Activated naive CD8-positive, alpha-beta T cell treated with anti-CD3 and anti-CD28 coated beads for 36 hours (primary cell): ENCODE data around the gene CDH22. TPM values are rescaled to one million over a fixed set of nuclear protein-coding genes. Genes with fewer than 3 reads are reported as not detected.

Experiments
- DNase-seq: peaks from one replicate; pipeline ENCODE4 v3.0.0; 2021
- H3K27ac Mint-ChIP-seq: one replicate; pipeline ENCODE4 v1.8.0; 2022; ENCODE audit warnings: mild to moderate bottlenecking, moderate library complexity, mixed read lengths
- H3K27me3 Mint-ChIP-seq: one replicate; pipeline ENCODE4 v1.8.0; 2022; ENCODE audit warnings: mild to moderate bottlenecking, mixed read lengths
- H3K36me3 Mint-ChIP-seq: one replicate; pipeline ENCODE4 v1.8.0; 2021; ENCODE audit warnings: mild to moderate bottlenecking, mixed read lengths
- H3K4me1 Mint-ChIP-seq: one replicate; pipeline ENCODE4 v1.8.0; 2021; ENCODE audit warnings: mixed read lengths
- H3K4me3 Mint-ChIP-seq: one replicate; pipeline ENCODE4 v1.8.0; 2022; ENCODE audit warnings: mild to moderate bottlenecking, moderate library complexity, mixed read lengths
- H3K9me3 Mint-ChIP-seq: one replicate; pipeline ENCODE4 v1.8.0; 2022; ENCODE audit warnings: mixed read lengths
- total RNA-seq, 2 experiments: library from RNA; stranded (reverse); gene quantifications; one replicate each; pipeline ENCODE4 v1.2.3, GENCODE V29; 2021

Gene CDH22
- total RNA-seq, 2 experiments from 2014 or later = 0.12 TPM; not detected in 1

DNA sequence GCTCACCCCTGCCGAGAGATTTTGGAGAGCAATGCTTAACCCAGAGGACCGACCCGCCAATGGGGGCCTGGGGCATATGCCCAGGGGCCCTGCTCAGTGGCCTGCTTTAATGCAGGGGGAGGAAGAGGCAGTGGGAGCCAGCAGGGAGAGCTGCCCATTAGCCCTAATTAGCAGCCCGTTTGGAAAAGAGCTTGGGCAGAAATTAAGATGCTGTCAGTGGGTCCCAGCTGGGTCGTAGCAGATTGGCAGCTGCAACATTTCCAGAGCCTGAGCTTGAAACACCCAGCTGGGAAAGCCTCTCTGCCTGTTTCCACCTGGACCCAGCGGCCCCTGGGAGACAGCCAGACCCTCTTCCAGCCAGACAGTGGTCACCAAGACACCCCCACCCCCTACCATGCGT, 150.7 kb downstream of the CDH22 start:
- no peaks in the 10 kb centered on the region for H3K4me1 Mint-ChIP-seq
- DNase-seq = no peak
- H3K9me3 Mint-ChIP-seq = no peaks in the 10 kb centered on the region
- H3K36me3 Mint-ChIP-seq = no peaks in the 10 kb centered on the region
- H3K4me3 Mint-ChIP-seq = no peak overlapping the region
- H3K27ac Mint-ChIP-seq = no peak overlapping the region
- H3K27me3 Mint-ChIP-seq = peaks cover 8% of the 10 kb centered on the region

DNA sequence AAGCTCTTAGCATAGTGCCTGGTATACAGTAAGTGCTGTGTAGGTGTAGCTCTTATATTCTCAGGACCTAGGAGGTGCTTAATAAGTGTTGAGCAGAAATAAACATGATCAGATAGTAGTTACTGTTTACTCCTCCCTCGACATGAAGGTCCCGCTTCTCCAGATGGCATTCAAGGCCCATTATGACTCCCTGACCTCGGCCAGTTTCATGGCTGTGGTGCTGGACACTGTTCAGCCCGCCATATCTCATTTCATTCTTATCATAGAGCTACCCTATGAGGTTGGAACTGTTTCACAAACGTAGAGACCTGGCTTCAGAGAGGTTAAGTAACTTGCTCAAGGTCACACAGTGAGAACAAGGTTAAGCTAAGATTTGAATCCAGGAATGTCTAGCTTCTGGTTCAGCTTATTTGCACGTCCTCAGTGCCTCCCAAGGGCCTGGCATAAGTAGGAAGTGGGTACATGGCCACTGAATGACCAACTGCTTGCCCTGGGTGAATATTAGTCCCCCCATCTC, 151.2 kb downstream of the CDH22 start:
- Mint-ChIP-seq H3K36me3 (no peaks in the 10 kb centered on the region), H3K4me3 (no peak overlapping the region), H3K27me3 (peaks cover 8% of the 10 kb centered on the region), H3K4me1 (no peaks in the 10 kb centered on the region), H3K9me3 (no peaks in the 10 kb centered on the region), H3K27ac (no peak overlapping the region)
- no peak for DNase-seq

DNA sequence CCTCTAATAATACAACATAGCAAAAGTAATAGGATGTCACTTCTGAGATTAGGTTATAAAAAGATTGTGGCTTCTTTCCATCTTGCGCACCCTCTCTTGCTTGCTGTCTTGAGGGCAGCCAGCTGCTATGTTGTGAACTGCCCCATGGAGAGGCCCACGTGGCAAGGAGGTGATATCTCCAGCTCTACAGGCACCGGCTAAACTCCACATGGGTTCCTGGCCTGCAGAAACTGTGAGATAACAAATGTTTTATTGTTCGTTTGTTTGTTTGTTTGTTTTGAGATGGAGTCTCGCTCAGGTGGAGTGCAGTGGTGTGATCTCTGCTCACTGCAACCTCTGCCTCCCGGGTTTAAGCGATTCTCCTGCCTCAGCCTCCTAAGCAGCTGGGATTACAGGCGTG, 152.2 kb downstream of the CDH22 start:
- Mint-ChIP-seq H3K4me1 (no peaks in the 10 kb centered on the region), H3K4me3 (no peak overlapping the region), H3K27me3 (peaks cover 8% of the 10 kb centered on the region), H3K36me3 (no peaks in the 10 kb centered on the region), H3K27ac (no peak overlapping the region), H3K9me3 (no peaks in the 10 kb centered on the region)
- no peak for DNase-seq

DNA sequence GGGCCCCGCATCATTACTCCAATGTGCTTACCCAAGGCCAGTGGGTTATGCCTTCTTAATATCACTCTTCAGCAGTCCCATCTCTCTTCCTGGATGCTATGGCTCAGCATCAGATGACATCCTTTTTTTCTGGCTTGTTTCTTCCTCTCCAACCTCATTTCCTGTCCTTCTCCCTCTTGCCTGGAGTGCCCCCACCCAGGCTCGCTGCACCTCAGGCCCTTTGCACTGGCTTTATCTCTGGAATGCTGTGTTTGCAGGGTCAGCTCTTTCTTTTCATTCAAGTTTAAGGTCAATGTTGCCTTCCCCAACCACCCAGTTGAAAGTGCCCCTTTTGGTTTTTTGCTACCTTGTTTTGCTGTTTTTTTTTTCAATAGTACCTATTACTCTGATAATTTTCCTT, 153.5 kb downstream of the CDH22 start:
- no peak for DNase-seq
- Mint-ChIP-seq H3K9me3 (no peaks in the 10 kb centered on the region), H3K4me1 (no peaks in the 10 kb centered on the region), H3K36me3 (no peaks in the 10 kb centered on the region), H3K4me3 (no peak overlapping the region), H3K27me3 (peaks cover 8% of the 10 kb centered on the region), H3K27ac (no peak overlapping the region)

DNA sequence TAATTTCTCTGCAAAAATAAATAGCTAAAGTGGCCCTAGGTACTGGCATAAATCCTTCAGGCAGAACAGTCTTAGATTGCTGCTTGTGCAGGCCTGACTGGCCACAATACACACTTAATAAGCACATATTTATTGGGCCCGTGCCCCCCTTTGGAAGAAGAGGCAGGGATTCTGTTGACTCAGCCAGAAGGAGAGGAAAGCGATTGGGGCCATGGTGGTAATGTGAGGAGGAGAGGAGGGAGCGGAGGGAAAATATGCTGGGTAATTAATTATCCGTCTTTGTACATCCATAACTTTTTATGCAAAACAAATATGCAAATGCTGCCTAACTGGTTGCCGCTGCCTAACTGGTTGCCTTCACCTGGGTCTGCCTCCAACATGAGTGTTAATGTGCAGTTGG, 154.0 kb downstream of the CDH22 start:
- H3K27me3 Mint-ChIP-seq = peaks cover 8% of the 10 kb centered on the region
- no peak for DNase-seq
- no peak overlapping the region for H3K27ac Mint-ChIP-seq
- no peaks in the 10 kb centered on the region for H3K36me3 Mint-ChIP-seq
- no peak overlapping the region for H3K4me3 Mint-ChIP-seq
- no peaks in the 10 kb centered on the region for H3K4me1 Mint-ChIP-seq
- H3K9me3 Mint-ChIP-seq = no peaks in the 10 kb centered on the region

DNA sequence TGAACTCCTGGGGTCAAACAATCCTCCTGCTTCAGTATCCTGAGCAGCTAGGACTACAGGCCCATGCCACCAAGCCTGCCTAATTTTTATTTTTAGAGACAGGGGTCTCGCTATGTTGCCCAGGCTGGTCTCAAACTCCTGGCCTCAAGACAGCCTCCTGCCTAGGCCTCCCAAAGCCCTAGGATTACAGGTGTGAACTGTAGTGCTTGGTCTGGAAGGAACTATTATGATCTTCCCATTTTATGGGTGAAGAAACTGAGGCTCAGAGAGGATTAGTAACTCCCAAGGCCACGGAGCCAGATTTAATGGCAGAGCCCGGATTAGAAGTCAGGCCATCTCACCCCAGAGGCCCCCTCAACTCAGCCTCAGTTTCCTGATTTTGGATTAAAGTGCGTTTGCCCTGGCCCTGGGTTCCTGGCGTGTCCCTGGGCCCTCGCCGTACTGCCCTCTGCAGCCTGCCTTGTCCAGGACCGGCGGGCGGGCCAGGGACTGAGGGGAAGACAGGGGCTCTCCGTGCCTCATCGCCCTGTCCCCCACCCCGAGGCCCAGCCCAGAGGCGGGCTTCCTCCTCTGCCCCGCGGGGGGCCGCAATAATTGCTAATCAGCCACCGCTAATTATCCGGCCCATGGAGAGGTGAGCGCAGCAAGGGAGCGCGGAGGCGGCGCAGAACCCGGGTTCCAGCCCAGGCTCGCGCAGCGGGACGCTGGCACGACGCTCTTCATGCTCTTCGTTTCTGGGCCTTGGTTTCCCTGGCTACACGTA, 155.3 kb downstream of the CDH22 start:
- no peak for DNase-seq
- Mint-ChIP-seq H3K27ac (no peak overlapping the region), H3K27me3 (peaks cover 8% of the 10 kb centered on the region), H3K36me3 (no peaks in the 10 kb centered on the region), H3K4me3 (no peak overlapping the region), H3K9me3 (no peaks in the 10 kb centered on the region), H3K4me1 (no peaks in the 10 kb centered on the region)

DNA sequence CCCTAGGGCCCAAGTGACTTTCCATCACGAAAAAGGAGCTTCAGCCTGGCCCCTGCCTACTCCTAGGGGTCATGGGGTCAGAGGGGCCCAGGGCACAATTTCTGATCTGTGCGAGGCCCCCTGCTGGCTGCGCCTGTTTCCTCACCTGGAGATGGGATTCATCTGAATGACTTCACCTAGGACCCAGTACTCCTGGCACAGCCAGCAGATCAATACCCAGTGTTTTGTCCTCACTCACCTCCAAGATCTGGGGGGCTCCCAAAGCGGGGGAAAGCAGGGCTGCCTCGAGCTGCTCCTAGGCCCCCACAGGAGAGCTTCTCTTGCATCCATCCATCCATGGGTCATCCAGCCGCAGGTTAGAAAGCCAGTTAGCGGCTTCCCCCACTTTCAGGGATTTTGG, 156.4 kb downstream of the CDH22 start:
- no peaks in the 10 kb centered on the region for H3K9me3 Mint-ChIP-seq
- peak; percentile 21 for DNase-seq
- no peaks in the 10 kb centered on the region for H3K36me3 Mint-ChIP-seq
- H3K27me3 Mint-ChIP-seq = peaks cover 8% of the 10 kb centered on the region
- H3K4me1 Mint-ChIP-seq = no peaks in the 10 kb centered on the region
- no peak overlapping the region for H3K4me3 Mint-ChIP-seq
- H3K27ac Mint-ChIP-seq = no peak overlapping the region

- Mint-ChIP-seq H3K27me3 (peaks cover 8% of the 10 kb centered on the region), H3K4me1 (no peaks in the 10 kb centered on the region), H3K36me3 (no peaks in the 10 kb centered on the region)
Measured at GRCh38 chr20:46150943-46151342, 157.4 kb downstream of the CDH22 start.

DNA sequence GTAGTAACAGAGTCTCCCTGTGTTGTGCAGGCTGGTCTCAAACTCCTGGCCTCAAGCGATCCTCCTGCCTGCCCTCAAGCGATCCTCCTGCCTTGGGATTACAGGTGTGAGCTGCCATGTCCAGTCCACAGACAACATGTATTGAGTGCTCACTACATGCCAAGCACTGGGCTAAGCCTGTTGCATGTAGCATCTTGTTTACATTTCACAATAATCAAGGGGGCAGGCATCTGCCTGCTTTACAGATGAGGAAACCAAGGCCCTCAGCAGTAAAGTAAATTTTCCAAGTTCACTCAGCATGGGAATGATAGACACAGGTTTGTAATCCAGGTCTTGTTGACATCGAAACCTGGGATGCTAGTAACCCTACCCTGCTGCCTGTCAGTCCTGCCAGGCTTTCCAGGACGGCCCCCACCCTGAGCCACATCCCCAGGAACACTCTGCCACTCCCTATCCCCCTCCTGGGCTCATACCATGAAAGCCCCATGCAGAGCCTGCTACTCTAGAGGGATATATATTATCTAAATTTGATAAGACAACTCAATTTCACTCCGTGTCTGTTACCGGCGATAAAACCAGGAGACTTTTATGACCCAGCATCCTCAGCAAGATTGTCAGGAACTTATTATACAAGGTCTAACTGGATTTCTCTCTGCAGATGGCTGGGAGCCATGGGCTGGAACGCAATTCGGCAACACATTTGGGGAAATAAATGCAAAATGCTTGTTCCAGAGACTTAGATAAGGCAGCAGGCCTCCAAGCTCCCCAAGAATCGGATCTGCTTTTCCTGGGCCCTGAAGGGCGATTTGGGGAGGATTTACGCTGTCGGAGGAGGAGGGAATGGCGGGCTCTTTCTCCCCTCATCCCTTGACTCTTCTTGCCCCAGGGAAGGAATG, 159.7 kb downstream of the CDH22 start:
- Mint-ChIP-seq H3K27ac (no peak overlapping the region), H3K4me1 (no peaks in the 10 kb centered on the region), H3K36me3 (no peaks in the 10 kb centered on the region), H3K4me3 (no peak overlapping the region), H3K9me3 (no peaks in the 10 kb centered on the region), H3K27me3 (peaks cover under 1% of the 10 kb centered on the region)
- DNase-seq = no peak

More at GRCh38 chr20:46150943-46151342, 157.4 kb downstream of the CDH22 start:
- no peaks in the 10 kb centered on the region for H3K9me3 Mint-ChIP-seq
- no peak for DNase-seq
- H3K27ac Mint-ChIP-seq = no peak overlapping the region
- H3K4me3 Mint-ChIP-seq = no peak overlapping the region

- peaks cover 19% of the 10 kb centered on the region for H3K27me3 Mint-ChIP-seq
- H3K27ac Mint-ChIP-seq = no peak overlapping the region
- DNase-seq = no peak
- no peaks in the 10 kb centered on the region for H3K9me3 Mint-ChIP-seq
- H3K4me1 Mint-ChIP-seq = no peaks in the 10 kb centered on the region
- no peak overlapping the region for H3K4me3 Mint-ChIP-seq
- H3K36me3 Mint-ChIP-seq = no peaks in the 10 kb centered on the region
Measured at GRCh38 chr20:46145713-46146112, 162.6 kb downstream of the CDH22 start.

DNA sequence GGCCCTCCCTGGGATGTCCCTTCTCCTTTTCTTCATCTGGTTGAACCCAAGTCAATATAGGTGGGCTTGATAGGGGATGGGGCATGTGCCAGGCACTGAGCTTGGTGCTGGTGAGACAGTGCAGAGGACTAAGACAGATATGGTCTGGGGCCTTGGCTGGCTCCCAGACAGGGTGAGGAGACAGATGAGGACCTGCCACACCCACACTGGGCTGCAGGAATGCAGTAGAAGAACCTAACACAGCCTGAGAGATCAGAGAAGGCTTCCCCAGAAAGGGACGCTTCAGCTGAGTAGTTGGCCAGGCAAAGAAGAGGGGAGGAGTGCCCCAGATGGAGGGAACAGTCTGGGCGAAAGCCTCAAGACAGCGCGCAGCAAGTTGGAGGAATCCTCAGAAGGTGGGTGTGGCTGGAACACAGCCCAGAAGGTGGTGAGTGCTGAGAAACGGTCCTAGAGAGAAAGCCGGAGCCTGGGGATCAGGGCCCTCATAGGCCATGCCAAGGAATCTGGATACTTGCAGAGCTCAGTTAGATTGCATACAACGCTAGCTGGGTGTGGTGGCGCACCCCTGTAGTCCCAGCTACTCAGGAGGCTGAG, 163.8 kb downstream of the CDH22 start:
- Mint-ChIP-seq H3K4me1 (no peaks in the 10 kb centered on the region), H3K27me3 (peaks cover 19% of the 10 kb centered on the region)

DNA sequence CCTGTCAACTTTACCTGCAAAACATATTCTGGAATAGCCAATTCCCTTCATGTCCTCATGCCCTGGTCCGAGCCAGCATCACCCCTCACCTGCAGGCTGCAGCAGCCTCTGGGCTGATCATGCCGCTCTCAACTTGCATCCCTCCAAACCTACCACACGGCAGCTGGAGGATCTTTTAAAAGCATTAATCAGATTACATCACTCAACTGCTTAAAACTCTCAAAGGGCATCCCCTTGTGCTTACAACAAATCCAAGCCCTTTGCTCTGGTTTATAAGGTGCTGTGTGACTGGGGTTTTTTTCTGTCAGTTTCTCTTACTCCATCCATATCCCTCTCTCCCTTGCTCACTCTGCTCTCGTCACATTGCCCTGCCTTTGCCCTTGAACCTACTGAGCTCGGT, 166.2 kb downstream of the CDH22 start:
- Mint-ChIP-seq H3K4me3 (no peak overlapping the region), H3K36me3 (no peaks in the 10 kb centered on the region), H3K4me1 (no peaks in the 10 kb centered on the region), H3K27me3 (peaks cover 28% of the 10 kb centered on the region), H3K9me3 (no peaks in the 10 kb centered on the region), H3K27ac (no peak overlapping the region)
- DNase-seq = no peak

More for the DNA sequence above, 163.8 kb downstream of the CDH22 start:
- H3K4me3 Mint-ChIP-seq = no peak overlapping the region
- H3K9me3 Mint-ChIP-seq = no peaks in the 10 kb centered on the region
- no peaks in the 10 kb centered on the region for H3K36me3 Mint-ChIP-seq
- H3K27ac Mint-ChIP-seq = no peak overlapping the region
- no peak for DNase-seq

DNA sequence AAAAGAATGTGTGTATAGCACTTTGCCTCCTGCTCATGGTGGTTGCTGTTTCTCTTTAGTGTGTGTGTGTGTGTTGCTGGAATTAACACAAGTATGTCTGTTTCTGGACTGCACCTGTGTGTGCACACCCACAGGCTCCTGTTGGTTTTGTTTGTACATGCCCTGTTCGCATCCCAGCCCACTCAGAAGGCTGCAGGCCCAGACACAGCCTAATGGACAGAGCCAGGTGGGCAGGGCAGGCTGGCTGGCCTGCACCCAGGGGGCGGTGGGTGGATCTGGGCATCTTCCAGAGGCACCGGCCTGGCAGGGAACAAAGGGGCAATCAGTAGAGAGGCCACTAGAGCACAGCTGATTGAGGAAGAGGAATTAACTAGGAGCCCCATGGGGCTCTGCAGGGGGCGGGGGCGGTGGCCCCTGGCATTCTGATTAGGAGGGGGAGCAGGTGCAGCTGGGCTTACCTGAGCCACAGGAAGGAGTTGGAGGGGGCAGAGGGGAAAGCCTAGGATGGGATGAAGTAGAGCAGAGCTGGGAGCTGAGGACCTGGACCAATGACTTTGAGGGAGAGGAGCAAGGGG, 168.3 kb downstream of the CDH22 start:
- H3K36me3 Mint-ChIP-seq = no peaks in the 10 kb centered on the region
- H3K4me1 Mint-ChIP-seq = no peaks in the 10 kb centered on the region
- no peaks in the 10 kb centered on the region for H3K9me3 Mint-ChIP-seq
- no peak overlapping the region for H3K27ac Mint-ChIP-seq
- H3K4me3 Mint-ChIP-seq = no peak overlapping the region
- peaks cover 42% of the 10 kb centered on the region for H3K27me3 Mint-ChIP-seq
- no peak for DNase-seq

- H3K27ac Mint-ChIP-seq = no peak overlapping the region
- H3K9me3 Mint-ChIP-seq = no peaks in the 10 kb centered on the region
- H3K27me3 Mint-ChIP-seq = peaks cover 43% of the 10 kb centered on the region
- DNase-seq = no peak
- no peaks in the 10 kb centered on the region for H3K36me3 Mint-ChIP-seq
- H3K4me3 Mint-ChIP-seq = no peak overlapping the region
- no peaks in the 10 kb centered on the region for H3K4me1 Mint-ChIP-seq
Measured at GRCh38 chr20:46139266-46139889, 168.9 kb downstream of the CDH22 start.
